HL-60/S4 (cell line): ENCODE measurements around the gene AVP.
"Not testable (repeated sequence)": the region's sequence is repeated elsewhere in the genome, so short reads cannot be mapped to it uniquely, and the experiment has no call there.

Experiments used
- in situ Hi-C: fragments of 300-500 bp; cut with MboI; formaldehyde crosslinking; loops from 2 replicates; pipeline ENCODE4 v1.14.3; 2022; ENCODE audit warnings: low sequenced_read_pairs

Gene AVP

DNA sequence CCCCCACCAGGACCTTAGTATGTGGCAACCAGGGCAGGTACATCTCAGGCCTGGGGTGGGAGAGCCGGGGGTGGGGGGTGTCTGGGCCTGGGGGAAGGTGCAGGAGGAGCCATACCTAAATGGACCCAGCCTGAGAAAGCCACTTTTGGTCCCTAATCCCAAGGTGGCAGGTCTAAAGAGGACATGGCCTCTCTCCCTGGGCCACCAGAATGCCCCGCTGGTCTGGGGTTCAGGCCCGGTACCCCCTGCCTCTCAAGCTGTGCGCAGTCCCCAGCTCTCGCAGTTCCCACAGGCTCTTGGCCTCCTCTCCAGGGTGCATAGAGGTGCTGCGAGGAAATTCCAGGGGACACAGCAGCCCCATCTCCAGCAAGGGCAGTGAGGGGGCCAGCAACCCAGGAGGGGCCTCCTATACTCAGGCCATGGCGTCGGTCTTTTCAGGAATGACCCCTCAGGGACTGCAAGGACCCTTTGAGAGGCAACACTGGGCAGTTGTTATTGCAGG, 1.1 kb upstream of the AVP start:
- in situ Hi-C loops = no loop called here

DNA sequence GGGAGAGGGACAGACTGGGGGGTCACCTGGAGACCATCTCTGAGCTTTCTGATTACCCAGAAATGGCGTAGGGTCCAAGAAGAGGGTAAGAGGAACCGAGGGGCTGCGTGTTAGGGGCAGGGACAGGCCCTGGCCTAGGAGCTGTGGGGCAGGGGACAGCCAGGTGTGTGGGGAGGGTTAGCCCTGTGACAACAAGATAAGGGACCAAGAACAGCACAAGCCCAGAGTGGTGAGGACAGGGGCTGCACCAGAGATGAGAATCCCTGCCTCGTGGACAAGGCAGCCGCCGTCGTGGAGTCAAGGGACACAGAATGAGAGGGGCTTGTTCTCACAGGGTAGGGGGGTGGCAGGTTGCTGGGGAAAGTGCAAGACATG, 449 bp upstream of the AVP start:
- in situ Hi-C loops = no loop called here

DNA sequence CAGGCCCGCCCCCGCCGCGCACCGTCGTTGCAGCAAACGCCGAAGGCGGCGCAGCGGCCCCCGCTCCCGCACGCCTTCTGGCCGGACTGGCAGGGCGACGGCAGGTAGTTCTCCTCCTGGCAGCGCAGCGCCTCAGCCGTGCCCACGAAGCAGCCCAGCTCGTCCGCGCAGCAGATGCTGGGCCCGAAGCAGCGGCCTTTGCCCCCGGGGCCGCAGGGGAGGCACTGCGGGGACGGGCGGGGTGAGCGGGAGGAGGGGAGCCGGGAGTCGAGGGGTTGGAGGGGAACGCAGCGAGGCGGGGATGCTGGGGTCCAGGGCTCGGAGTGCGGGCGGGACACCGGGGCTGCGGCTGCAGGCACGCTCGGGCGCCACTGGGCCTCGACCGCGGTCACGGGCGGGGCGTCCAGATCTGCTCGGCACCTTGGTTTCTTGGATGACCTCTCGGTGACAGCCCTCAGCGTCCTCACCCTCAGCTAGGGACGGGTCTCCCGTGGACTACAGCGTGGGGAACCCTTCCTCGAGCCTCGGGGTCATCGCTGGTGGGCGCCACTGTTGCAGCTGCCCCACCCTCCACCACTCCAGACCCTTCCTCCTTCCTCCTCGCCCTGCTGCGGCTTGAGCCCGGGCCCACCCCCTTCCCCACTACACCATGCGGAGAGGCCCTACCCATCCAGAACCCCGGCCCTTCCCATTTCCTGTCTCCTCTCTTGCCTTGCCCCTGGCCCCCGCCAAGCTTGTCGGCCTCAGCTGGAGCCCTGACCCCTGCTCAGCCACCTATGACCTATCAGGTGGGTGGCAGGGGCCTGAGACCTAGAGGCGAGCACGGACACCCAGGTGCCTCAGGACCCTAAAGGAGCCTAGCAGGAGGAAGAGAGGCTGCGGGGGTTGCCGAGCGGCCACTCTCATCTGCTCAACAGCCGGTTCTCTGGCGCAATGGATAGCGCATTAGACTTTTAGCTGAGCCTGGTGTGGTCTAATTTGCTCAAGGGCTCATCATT, 1.3 kb downstream of the AVP start:
- in situ Hi-C loops = no loop called here

DNA sequence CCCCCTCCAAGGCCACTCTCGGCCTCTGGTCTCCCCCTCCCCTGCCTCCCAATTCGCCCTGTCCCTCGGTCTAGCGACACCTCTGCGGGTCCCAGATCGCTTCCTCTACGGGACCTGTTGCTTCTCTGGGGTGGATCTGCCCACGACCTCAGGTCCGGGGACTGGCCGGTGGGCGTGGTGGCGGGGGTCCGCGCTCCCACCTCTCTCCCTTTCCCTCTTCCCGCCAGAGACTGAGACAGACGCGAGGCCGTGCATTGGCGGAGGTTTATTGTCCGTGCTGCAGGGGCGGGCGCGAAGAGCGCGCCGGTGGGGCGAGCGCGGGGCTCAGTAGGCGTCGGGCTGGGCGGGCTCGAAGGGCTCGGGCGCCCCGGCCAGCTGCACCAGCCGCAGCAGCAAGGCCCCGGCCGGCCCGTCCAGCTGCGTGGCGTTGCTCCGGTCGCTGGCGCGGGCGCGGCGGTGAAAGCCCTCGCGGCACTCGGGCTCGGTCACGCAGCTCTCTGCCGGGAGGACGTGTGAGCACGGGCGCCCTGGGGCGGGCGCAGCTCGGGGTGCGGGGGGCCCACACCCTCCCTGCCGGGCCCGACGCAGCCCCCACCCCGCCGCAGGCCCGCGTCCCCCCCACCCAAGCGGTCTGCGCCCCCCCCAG, 2.1 kb downstream of the AVP start:
- in situ Hi-C loops = no loop called here

DNA sequence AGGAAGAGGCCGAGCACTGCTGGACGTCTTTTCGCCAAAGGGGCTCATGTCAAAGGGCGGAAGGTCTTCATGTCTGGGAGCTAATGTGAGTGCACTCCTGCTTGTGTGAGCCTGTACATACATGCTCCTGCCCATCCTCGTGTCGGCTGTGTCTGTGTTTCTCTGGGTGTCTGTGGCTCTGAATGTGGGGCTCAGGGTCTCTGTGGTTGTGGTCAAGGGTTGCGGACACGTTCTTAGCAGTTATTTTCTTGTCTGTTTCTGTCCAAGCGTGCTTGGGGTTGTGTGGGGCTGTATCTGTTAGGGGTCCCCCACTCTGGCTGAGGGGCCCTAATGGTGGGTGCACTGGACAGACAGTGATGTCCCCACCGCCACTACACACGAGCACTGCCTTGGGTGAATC, 2.9 kb downstream of the AVP start:
- in situ Hi-C loops = no loop called here

DNA sequence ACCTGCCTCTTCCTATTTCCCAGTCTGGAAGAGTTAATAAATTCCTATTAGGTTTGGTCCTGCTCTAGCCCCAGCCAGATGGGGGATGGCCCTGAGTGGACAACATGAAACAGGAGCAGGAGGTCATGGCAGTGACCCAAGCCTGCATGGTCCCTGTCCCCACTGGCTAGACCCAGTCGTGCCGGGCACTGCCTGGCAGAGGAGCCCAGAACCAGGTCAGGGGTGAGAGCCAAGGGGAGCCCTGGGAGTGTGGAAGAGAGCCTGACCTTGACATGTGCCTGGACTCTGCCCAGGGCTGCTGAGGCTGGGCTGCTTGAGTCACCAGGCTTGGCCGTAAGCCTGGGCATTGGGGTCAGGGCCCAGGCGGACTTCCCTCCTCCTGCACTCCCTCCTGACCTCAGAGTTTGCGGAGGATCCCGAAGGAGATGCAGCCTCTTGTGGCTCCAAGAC, 3.6 kb downstream of the AVP start:
- in situ Hi-C loops = no loop called here

DNA sequence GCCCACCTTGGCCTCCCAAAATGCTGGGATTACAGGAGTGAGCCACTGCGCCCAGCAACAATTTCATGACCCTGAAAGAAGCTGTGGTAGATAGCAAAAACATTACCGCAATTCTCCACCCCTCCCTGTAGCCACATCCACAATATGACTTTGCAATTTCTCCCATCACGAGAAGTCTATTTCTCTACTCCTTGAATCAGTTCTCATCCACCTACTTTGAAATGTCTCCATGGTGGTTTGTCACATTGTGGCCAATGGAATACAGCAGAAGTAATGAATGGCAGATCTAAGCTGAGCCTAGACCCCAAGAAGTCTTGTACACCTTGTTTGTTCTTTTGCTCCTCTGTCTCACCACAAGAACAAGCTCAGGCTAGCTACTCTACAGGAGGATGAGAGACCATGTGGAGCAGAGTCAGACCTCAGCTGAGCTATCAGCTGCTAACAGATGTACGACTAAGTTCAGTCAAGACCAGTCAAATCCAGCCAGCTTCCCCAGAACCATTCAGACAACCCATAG, 6.8 kb downstream of the AVP start:
- in situ Hi-C loops = no loop called here

DNA sequence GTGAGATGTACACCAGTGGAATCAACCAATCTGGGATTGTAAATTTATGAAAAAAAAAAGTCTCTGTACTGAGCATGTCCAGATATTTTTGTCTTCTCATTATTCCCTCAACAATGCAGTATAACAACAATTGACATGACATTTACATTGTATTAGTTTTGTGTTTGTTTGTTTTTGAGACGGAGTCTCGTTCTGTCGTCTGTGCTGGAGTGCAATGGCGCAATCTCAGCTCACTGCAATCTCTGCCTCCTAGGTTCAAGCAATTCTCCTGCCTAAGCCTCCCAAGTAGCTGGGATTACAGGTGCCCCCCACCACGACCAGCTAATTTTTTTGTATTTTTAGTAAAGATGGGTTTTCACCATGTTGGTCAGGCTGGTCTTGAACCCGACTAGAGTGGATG, 9.2 kb downstream of the AVP start:
- in situ Hi-C loops = not testable (repeated sequence)

DNA sequence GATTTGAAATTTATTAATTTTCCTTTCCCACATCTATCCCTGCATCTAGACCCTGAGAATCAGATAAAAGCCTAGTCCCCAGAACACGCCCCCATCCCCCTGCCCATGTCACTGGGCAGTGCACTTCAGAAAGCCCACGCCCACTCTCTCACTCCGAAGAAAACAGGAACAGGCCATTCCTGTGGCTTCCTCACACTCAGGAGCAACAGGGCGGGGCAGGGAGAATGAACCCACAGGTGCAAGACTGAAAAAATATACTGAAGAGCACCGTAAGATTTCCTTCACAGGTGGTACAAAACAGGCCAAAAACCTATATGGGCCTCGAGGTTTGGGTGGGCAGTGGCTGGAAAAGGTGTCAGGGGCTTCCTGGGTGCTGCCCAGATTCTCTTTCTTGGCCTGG, 9.7 kb downstream of the AVP start:
- in situ Hi-C loops = no loop called here

DNA sequence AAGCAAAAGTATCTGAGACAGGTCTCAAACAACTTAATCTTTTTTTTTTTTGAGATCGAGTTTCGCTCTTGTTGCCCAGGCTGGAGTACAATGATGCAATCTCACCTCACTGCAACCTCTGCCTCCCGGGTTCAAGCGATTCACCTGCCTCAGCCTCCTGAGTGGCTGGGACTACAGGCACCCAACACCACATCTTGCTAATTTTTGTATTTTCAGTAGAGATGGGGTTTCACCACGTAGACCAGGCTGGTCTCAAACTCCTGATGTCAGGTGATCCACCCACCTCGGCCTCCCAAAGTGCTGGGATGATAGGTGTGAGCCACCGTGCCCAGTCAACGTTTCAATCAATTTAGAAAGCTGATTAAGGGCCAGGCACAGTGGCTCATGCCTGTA, 11.3 kb downstream of the AVP start:
- in situ Hi-C loops = not testable (repeated sequence)

DNA sequence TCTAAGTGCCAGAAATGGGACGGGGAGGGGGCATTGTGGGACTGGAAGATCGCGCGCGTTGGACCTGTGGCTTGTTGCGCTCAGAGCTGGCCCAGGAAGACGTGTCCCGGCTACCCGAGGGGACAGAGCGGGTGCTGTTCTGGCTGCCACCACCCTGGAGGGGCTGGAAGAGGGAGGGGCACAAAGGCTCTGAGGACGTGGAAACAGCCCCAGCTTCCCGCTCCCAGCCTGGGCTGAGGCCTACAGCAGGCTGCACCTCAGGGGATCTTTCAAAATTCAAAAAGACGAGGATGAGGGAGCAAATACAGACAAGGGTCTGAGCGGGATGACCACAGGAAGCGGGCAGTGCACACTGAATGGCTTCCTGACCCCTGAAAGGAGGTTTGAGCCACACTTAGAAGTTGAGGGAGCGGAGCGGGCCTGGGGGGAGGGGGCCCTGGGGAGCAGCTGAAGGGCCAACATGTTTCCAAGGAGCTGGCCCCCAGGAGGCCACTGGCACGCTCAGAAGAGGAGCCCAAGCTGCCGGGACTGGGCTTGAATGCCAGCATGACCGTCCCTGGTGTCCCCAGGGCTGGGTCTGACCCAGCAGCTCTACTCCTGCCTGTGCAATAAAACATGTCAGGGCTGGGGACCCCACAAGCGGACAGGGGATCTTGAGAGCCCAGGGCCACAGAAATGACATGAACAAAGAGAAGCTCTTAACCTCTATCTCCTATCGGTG, 11.8 kb downstream of the AVP start:
- in situ Hi-C loops = no loop called here

DNA sequence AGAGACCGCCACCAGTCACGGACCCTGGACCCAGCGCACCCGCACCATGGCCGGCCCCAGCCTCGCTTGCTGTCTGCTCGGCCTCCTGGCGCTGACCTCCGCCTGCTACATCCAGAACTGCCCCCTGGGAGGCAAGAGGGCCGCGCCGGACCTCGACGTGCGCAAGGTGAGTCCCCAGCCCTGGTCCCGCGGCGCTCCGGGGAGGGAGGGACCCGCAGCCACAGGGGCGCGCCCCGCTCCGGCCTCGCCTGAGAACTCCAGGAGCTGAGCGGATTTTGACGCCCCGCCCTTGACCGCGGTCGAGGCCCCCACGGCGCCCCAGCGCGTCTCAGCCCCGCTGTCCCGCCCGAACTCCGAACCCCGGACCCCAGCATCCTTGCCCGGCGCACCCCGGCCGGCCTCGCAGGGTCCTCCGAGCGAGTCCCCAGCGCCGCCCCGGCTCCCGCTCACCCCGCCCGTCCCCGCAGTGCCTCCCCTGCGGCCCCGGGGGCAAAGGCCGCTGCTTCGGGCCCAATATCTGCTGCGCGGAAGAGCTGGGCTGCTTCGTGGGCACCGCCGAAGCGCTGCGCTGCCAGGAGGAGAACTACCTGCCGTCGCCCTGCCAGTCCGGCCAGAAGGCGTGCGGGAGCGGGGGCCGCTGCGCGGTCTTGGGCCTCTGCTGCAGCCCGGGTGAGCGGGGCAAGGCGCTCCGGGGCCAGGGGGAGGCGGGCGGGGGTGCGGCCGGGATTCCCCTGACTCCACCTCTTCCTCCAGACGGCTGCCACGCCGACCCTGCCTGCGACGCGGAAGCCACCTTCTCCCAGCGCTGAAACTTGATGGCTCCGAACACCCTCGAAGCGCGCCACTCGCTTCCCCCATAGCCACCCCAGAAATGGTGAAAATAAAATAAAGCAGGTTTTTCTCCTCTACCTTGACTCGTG, 12.7 kb downstream of the AVP start, which contains the start of gene OXT:
TSS of gene OXT (plus strand) at position 11 of the 920 bp plus-strand sequence. CDS start at position 47, 36 bp downstream.
- in situ Hi-C loops = no loop called here

DNA sequence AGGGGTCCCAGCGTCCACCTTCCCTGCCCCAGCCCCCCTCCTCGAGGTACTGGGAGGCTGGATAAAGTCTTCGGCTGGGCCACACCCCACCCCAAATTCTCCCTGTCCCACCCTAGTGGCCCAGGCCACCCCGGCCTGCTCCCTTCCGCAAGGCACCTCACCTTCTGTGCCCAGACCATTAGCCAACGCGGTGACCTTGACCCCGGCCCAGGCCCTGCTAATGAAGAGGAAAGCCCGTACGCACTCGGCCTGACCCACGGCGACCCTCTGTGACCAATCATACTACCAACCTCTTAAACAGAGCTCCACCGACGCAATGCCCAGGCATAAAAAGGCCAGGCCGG, 13.3 kb downstream of the AVP start:
- in situ Hi-C loops = no loop called here

DNA sequence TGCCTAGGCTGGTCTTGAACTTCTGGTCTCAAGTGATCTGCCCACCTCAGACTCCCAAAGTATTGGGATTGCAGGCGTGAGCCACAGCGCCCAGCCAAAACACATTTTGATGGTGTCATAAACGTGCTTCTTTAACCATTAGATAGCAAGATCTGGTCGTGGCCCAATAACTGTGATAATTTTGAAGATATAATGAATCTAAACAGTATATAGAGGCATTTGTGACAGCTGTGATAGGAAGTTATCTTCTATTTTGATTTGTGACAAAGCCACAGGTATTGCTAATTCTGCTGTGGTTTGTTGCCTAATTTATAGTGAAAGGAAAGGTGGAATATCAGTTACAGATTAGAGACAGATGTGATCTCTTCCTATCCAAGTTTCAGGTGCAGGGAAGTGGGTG, 13.8 kb downstream of the AVP start:
- in situ Hi-C loops = no loop called here

DNA sequence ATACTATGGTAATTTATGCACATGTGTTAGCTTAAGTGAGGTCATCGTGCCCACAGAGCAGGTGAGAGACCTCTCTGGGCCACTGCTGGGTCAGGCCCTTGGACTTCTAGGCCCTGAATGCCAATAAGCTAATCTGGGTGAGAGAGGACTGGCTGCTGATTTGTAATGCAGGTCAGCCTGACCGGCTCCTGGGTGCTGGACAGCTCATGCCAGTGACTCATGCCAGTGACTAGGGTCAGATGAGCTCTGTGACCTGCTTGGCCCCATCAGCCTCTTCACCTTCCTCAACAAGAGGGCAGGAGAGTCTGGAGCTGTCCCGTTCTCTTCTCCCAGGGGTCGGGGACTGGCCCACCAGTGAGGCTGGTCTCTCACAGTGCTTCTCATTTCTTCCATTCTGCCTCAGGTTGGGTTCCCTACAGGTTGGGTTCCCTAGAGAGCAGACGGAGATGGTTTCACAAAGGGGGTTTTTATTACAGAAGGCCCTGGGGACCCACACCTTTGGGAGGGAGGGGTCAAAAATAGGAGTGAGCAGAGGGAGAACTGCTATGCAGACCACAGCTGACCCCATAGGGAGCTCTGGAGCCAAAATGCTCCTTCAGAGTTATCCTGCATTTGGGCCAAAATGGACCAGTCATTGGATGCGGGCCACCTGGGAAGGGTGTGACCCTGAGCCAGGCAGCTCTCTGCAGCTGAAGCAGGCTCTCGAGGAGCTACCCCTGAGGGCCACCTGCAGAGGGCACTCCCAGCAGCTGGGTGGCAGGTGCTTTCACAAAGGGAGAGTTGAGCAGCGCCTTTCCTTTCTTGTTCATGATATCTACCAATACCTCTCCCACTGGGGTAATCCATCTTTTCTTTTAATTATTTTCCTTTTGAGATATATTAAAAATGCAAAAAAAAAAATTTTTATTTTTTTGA, 15.3 kb downstream of the AVP start:
- in situ Hi-C loops = no loop called here

DNA sequence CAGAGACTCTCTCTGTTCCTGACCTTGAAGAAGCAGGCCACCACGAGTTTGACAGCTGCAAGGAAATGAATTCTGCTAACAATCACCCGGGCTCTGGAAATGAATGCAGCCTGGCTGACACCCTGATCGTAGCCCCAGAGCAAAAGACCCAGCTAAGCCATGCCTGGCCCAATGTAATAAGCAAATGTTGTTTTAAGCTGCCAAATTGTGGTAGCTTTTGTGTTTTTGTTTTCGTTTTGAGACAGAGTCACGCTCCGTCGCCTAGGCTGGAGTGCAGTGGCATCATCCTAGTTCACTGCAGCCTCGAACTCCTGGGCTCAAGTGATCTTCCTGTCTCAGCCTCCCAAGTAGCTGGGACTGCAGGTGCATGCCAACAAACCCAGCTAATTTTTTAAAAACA, 16.4 kb downstream of the AVP start:
- in situ Hi-C loops = no loop called here

DNA sequence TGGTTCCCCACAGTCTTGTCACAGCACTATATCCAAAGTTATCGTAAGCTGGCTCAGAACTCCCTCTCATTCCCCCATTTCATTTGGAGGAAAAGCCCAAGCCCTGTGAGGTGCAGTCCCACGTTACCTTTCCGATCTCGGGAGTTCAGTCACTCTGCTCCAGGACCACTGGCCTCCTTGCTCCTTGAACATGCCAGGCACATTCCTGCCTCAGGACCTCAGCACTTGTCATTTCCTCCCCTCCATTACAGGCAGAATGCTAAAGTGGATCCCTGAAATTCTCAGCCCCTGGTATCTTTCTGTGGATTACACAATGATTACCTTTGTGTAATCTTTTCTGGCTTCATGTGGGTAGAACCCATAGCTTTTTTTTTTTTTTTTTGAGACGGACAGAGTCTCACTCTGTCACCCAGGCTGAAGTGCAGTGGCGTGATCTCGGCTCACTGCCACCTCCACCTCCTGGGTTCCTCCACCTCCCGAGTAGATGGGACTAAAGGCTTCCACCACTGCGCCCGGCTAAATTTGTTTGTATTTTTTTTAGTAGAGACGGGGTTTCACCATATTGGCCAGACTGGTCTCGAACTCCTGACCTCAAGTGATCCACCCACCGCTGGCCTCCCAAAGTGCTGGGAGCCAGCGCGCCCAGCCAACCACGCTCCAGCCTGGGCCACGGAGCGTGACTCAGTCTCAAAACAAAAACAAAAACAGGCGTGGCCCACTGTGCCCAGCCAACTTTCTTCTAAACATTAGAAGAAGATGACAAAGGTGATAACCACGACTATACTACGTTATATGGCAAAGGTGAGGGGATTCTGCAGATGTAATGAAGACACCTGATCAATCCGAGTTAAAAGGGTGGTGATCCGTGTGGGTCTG, 17.1 kb downstream of the AVP start:
- in situ Hi-C loops = no loop called here

DNA sequence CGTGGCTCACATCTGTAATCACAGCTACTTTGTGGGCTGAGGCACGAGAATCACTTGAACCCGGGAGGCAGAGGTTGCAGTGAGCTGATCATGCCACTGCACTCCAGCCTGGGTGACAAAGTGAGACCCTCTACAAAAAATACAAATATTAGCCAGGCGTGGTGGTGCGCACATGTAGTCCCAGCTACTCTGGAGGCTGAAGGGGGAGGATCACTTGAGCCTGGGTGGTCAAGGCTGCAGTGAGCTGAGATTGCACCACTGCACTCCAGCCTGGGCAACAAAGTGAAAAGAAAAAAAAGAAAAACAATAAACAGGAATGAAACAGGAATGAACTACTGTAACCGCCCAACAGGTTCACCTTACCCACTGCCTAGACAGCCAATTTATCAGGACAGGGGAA, 20.4 kb downstream of the AVP start:
- in situ Hi-C loops = not testable (repeated sequence)
